K562 (cell line): Measurements from ENCODE around the gene LRRC61. TPM values are rescaled to one million over a fixed set of nuclear protein-coding genes. Genes with fewer than 3 reads are reported as not detected.
A peak's percentile ranks its signal among the peaks of the same experiment; 100 is the strongest.

Experiments used
- CHD2 ChIP-seq: IDR thresholded peaks from 2 replicates; pipeline ENCODE4 v1.6.1; 2011; ENCODE audit warnings: low read depth, low read length
- ERF ChIP-seq: fragments of 450-650 bp; formaldehyde crosslinking; IDR thresholded peaks from 2 replicates; pipeline ENCODE4 v1.4.0; 2020; ENCODE audit warnings: mild to moderate bottlenecking, mixed read lengths
- HNRNPL ChIP-seq: fragments of 200-400 bp; formaldehyde crosslinking; IDR thresholded peaks from 2 replicates; pipeline ENCODE4 v1.6.1; 2017; ENCODE audit warnings: low read depth, mild to moderate bottlenecking, low read length
- KDM5B ChIP-seq: fragments of 200-600 bp; sonication (generic); IDR thresholded peaks from 2 replicates; pipeline ENCODE4 v1.6.1; 2012; ENCODE audit warnings: low read depth, mild to moderate bottlenecking, moderate library complexity, low read length, control low read depth, inconsistent platforms; ENCODE audit not compliant: insufficient replicate concordance
- PHF21A ChIP-seq: fragments of 450-650 bp; IDR thresholded peaks from 2 replicates; pipeline ENCODE4 v1.6.1; 2017; ENCODE audit warnings: low read depth, borderline replicate concordance
- PKNOX1 ChIP-seq: fragments of 450-650 bp; IDR thresholded peaks from 2 replicates; pipeline ENCODE4 v1.6.1; 2016
- RUNX1 ChIP-seq: sonication (generic); IDR thresholded peaks from 2 replicates; pipeline ENCODE4 v1.6.1; 2016; ENCODE audit warnings: antibody characterized with exemption, low read depth
- TARDBP ChIP-seq: fragments of 450-650 bp; IDR thresholded peaks from 2 replicates; pipeline ENCODE4 v1.6.1; 2016
- U2AF1 ChIP-seq: fragments of 200-400 bp; formaldehyde crosslinking; optimal IDR thresholded peaks from 2 replicates; pipeline ENCODE3; 2017; ENCODE audit warnings: mild to moderate bottlenecking, low read depth, low read length, moderate library complexity
- ZNF586 ChIP-seq: fragments of 450-650 bp; formaldehyde crosslinking; conservative IDR thresholded peaks from 2 replicates; pipeline ENCODE4 v1.4.0; 2020; ENCODE audit warnings: mild to moderate bottlenecking, moderate library complexity
- ZNF778 ChIP-seq: fragments of 450-650 bp; formaldehyde crosslinking; IDR thresholded peaks from 2 replicates; pipeline ENCODE4 v1.4.0; 2020; ENCODE audit warnings: mild to moderate bottlenecking, moderate library complexity
- polyA plus RNA-seq, 8 experiments: library from polyadenylated mRNA; depleted of rRNA in 4 of 8; stranded (reverse) in 5 of 8; unstranded in 3 of 8; fragments of >200 nt; fragmentation: Nextera tagmentation in 2 of 8; fragmentation: Illumina TruSeq in 1 of 8; extraction: Ambion mirVana in 2 of 8; extraction: Trizol in 1 of 8; gene quantifications; 2 replicates each; pipeline versions ENCODE4 v1.2.1 to v1.2.3, GENCODE V29; 2011 to 2014; ENCODE audit warnings: inconsistent platforms in 1 of 8, missing spikeins in 1 of 8
- total RNA-seq, 7 experiments: library from RNA; depleted of rRNA in 6 of 7; stranded (reverse); fragments of >200 nt in 6 of 7; fragmentation: Illumina TruSeq in 2 of 7; extraction: Trizol in 2 of 7; gene quantifications; 2 replicates each; pipeline versions ENCODE4 v1.2.1 to v1.2.3, GENCODE V29; 2011 to 2021; ENCODE audit warnings: low replicate concordance in 1 of 7
- TF ChIP-seq, protein P1 (sequence below): fragments of 450-650 bp; IDR thresholded peaks from 2 replicates; pipeline ENCODE4 v1.6.1; 2018; ENCODE audit not compliant: partially characterized antibody
- TF ChIP-seq, protein P2 (sequence below), 3 experiments: fragments of 200-800 bp in 1 of 3; fragments of 250-450 bp in 1 of 3; fragments of 450-650 bp in 1 of 3; sonication (Bioruptor Pico) in 1 of 3; sonication (Bioruptor generic) in 1 of 3; formaldehyde crosslinking in 1 of 3; IDR thresholded peaks; 2 replicates each; pipeline versions ENCODE4 v1.6.1 to v1.8.0; 2016 to 2022; ENCODE audit warnings: mild to moderate bottlenecking in 2 of 3, missing genetic modification characterization in 2 of 3, missing compliant biosample characterization in 1 of 3, moderate library complexity in 1 of 3
- TF ChIP-seq, protein P3 (sequence below): sonication (generic); formaldehyde crosslinking; IDR thresholded peaks from 2 replicates; pipeline ENCODE4 v1.8.1; 2023; ENCODE audit warnings: mild to moderate bottlenecking, missing genetic modification reagents, moderate library complexity
- TF ChIP-seq, protein P4 (sequence below), 2 experiments: IDR thresholded peaks; 2 replicates each; pipeline ENCODE4 v1.6.1; 2012; ENCODE audit warnings: improper control_type of control experiment in 2 of 2, low read depth in 2 of 2, low read length in 2 of 2, borderline replicate concordance in 1 of 2

Gene LRRC61
- total and polyA plus RNA-seq, 9 of the 15 experiments (the other 6 are each of a cell fraction or from before 2014, with no cell fraction given), result 1.3 to 55.2 (median 35.2) TPM

DNA sequence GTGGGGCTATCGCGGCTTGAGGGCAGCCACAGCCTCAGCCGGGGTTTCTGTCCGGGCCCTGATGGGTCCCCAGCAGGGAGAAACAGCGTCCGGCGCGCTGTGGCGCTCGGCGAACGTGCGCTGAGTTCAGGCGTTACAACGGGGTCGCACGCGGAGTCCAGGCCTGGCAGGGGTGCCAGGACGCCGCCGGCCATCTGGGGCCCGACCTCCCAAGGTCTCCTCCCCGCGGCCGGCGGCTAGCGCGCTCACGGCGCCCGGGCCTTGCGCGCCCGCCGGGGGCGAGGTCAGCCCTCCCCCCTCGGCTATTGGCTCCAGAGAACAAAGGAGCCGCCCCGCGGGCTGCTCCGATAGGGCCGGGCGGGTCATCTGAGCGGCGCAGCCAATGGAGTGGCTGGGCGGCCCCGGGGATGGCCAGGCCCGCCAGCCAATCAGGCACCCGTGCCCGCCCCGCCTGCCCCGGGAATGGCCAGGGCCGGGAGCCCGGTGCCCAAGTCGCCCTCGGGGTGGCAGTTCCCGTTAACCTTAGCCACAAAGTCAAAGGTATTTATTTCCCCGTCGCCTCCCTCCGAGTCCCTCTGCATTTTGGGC is 55.8 kb downstream of the LRRC61 start, which contains the start of gene ZNF775 (continued):
- TF ChIP-seq, protein P1, sequence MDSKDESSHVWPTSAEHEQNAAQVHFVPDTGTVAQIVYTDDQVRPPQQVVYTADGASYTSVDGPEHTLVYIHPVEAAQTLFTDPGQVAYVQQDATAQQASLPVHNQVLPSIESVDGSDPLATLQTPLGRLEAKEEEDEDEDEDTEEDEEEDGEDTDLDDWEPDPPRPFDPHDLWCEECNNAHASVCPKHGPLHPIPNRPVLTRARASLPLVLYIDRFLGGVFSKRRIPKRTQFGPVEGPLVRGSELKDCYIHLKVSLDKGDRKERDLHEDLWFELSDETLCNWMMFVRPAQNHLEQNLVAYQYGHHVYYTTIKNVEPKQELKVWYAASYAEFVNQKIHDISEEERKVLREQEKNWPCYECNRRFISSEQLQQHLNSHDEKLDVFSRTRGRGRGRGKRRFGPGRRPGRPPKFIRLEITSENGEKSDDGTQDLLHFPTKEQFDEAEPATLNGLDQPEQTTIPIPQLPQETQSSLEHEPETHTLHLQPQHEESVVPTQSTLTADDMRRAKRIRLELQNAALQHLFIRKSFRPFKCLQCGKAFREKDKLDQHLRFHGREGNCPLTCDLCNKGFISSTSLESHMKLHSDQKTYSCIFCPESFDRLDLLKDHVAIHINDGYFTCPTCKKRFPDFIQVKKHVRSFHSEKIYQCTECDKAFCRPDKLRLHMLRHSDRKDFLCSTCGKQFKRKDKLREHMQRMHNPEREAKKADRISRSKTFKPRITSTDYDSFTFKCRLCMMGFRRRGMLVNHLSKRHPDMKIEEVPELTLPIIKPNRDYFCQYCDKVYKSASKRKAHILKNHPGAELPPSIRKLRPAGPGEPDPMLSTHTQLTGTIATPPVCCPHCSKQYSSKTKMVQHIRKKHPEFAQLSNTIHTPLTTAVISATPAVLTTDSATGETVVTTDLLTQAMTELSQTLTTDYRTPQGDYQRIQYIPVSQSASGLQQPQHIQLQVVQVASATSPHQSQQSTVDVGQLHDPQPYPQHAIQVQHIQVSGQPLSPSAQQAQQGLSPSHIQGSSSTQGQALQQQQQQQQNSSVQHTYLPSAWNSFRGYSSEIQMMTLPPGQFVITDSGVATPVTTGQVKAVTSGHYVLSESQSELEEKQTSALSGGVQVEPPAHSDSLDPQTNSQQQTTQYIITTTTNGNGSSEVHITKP, result peak; percentile 9
- TF ChIP-seq U2AF1, result peak; percentile 92
- TF ChIP-seq, protein P2, sequence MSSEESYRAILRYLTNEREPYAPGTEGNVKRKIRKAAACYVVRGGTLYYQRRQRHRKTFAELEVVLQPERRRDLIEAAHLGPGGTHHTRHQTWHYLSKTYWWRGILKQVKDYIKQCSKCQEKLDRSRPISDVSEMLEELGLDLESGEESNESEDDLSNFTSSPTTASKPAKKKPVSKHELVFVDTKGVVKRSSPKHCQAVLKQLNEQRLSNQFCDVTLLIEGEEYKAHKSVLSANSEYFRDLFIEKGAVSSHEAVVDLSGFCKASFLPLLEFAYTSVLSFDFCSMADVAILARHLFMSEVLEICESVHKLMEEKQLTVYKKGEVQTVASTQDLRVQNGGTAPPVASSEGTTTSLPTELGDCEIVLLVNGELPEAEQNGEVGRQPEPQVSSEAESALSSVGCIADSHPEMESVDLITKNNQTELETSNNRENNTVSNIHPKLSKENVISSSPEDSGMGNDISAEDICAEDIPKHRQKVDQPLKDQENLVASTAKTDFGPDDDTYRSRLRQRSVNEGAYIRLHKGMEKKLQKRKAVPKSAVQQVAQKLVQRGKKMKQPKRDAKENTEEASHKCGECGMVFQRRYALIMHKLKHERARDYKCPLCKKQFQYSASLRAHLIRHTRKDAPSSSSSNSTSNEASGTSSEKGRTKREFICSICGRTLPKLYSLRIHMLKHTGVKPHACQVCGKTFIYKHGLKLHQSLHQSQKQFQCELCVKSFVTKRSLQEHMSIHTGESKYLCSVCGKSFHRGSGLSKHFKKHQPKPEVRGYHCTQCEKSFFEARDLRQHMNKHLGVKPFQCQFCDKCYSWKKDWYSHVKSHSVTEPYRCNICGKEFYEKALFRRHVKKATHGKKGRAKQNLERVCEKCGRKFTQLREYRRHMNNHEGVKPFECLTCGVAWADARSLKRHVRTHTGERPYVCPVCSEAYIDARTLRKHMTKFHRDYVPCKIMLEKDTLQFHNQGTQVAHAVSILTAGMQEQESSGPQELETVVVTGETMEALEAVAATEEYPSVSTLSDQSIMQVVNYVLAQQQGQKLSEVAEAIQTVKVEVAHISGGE (CRISPR knock-in tag; IDR thresholded peaks at IDR 0.05), result 0 out of 6 replicates have a peak, but pooled peaks of 1 of the 3 experiments have one; percentile 1
- peak; percentile 98 for TF ChIP-seq PKNOX1
- TF ChIP-seq, protein P3, sequence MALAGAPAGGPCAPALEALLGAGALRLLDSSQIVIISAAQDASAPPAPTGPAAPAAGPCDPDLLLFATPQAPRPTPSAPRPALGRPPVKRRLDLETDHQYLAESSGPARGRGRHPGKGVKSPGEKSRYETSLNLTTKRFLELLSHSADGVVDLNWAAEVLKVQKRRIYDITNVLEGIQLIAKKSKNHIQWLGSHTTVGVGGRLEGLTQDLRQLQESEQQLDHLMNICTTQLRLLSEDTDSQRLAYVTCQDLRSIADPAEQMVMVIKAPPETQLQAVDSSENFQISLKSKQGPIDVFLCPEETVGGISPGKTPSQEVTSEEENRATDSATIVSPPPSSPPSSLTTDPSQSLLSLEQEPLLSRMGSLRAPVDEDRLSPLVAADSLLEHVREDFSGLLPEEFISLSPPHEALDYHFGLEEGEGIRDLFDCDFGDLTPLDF (CRISPR knock-in tag), result peak; percentile 71; the same call in 1 of the 2 replicates
- peak; percentile 91 for TF ChIP-seq CHD2
- TF ChIP-seq TARDBP, result peak; percentile 67; the same call in 1 of the 2 replicates
- TF ChIP-seq, protein P4, sequence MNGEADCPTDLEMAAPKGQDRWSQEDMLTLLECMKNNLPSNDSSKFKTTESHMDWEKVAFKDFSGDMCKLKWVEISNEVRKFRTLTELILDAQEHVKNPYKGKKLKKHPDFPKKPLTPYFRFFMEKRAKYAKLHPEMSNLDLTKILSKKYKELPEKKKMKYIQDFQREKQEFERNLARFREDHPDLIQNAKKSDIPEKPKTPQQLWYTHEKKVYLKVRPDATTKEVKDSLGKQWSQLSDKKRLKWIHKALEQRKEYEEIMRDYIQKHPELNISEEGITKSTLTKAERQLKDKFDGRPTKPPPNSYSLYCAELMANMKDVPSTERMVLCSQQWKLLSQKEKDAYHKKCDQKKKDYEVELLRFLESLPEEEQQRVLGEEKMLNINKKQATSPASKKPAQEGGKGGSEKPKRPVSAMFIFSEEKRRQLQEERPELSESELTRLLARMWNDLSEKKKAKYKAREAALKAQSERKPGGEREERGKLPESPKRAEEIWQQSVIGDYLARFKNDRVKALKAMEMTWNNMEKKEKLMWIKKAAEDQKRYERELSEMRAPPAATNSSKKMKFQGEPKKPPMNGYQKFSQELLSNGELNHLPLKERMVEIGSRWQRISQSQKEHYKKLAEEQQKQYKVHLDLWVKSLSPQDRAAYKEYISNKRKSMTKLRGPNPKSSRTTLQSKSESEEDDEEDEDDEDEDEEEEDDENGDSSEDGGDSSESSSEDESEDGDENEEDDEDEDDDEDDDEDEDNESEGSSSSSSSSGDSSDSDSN (IDR thresholded peaks at IDR 0.05; ENCODE audit: borderline replicate concordance in 1 of 2, low read depth in 2 of 2, low read length in 2 of 2), result no peak
- TF ChIP-seq ZNF778 (CRISPR knock-in tag), result no peak
- TF ChIP-seq HNRNPL, result peak; percentile 99
- peak; percentile 23; the same call in 1 of the 2 replicates for TF ChIP-seq RUNX1
- TF ChIP-seq KDM5B, result peak; percentile 91
- TF ChIP-seq ERF (CRISPR knock-in tag), result peak; percentile 77; the same call in 1 of the 2 replicates
- 0 out of 2 replicates have a peak, but pooled peaks have one; percentile 17 for TF ChIP-seq PHF21A
- no peak for TF ChIP-seq ZNF586 (CRISPR knock-in tag)
